ENCODE results near the gene SALL2.
"Not testable (repeated sequence)": the region's sequence is repeated elsewhere in the genome, so short reads cannot be mapped to it uniquely, and the experiment has no call there.

Gene SALL2

GRCh38 chr14:21525962-21526671 lies at the start of gene SALL2:
Gene SALL2, minus strand, starts transcription at chr14:21526346. Its CDS starts 219 bp downstream, at chr14:21526127.
- DNase-seq (ENCODE audit: insufficient read length, low spot score) = no peak
- FAIRE-seq = peak; percentile 77

DNA sequence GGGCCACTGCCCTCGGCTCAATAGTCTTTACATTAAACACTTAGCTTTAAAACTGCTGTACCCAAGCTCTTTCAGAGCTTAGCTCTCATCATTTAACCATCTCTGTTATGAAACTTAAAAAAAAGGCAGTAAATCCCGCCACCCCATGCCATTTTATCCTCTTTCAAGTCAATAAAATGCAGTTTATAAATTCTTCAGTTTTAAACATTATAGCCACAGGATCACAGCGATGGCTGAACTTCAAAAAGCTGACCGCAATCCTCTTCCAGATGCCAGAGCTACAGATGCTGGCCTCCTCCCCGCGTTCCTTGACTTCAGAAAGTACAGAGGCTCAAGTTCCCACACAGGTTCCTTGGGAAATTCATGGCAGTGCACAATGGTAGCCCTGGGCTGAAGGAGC lies 49.5 kb upstream of the SALL2 start:
- FAIRE-seq = no peak
- DNase-seq (ENCODE audit: insufficient read length, low spot score) = no peak

- FAIRE-seq = no peak
- no peak for DNase-seq (ENCODE audit: insufficient read length, low spot score)
Observed at GRCh38 chr14:21572604-21573003, 46.5 kb upstream of the SALL2 start.

DNA sequence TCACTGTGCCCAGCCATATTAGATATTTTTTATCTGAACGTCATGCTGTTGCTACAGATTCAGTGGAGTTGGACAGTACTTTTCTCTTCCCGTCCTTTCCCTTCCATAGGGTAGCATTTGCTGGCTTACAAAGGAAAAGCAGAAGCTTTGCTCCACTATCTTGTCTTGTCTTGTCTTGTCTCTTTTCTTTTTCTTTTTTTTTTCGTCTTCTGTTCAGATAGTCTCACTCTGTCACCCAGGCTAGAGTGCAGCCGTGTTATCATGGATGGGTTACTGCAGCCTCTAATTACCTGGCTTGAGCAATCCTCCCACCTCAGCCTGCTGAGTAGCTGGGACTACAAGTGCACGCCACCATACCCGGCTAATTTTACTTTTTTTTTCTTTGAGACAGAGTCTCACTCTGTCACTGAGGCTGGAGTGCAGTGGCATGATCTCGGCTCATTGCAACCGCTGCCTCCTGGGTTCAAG lies 32.6 kb upstream of the SALL2 start:
- no peak for DNase-seq (ENCODE audit: insufficient read length, low spot score)
- FAIRE-seq = no peak

- DNase-seq (ENCODE audit: insufficient read length, low spot score) (peak; percentile 33), FAIRE-seq (peak; percentile 76)
Observed at GRCh38 chr14:21557084-21557901, 31.1 kb upstream of the SALL2 start.

GRCh38 chr14:21556378-21557083 lies 30.4 kb upstream of the SALL2 start:
- FAIRE-seq (no peak), DNase-seq (ENCODE audit: insufficient read length, low spot score) (no peak)

GRCh38 chr14:21553266-21553665 lies 27.1 kb upstream of the SALL2 start:
- FAIRE-seq (no peak), DNase-seq (ENCODE audit: insufficient read length, low spot score) (no peak)

DNA sequence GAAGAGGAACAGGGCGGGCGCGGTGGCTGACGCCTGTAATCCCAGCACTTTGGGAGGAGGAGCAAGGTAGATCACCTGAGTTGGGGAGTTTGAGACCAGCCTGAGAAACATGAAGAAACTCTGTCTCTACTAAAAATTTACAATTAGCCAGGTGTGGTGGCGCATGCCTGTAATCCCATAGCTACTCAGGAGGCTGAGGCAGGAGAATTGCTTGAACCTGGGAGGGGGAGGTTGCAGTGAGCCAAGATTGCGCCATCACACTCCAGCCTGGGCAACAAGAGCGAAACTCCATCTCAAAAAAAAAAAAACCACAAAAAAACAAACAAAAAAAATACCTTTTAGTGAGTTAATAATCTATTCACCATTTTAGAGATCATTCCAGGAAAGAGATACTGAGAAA lies 18.4 kb upstream of the SALL2 start:
- DNase-seq (ENCODE audit: insufficient read length, low spot score); FAIRE-seq: not testable (repeated sequence)

GRCh38 chr14:21543963-21544362 lies 17.8 kb upstream of the SALL2 start:
- no peak for DNase-seq (ENCODE audit: insufficient read length, low spot score)

GRCh38 chr14:21543521-21543960 lies 17.4 kb upstream of the SALL2 start:
- no peak for FAIRE-seq
- DNase-seq (ENCODE audit: insufficient read length, low spot score) = no peak

More at GRCh38 chr14:21543963-21544362, 17.8 kb upstream of the SALL2 start:
- FAIRE-seq = no peak

- FAIRE-seq (no peak), DNase-seq (ENCODE audit: insufficient read length, low spot score) (no peak)
Observed at GRCh38 chr14:21541413-21542074, 15.4 kb upstream of the SALL2 start.

DNA sequence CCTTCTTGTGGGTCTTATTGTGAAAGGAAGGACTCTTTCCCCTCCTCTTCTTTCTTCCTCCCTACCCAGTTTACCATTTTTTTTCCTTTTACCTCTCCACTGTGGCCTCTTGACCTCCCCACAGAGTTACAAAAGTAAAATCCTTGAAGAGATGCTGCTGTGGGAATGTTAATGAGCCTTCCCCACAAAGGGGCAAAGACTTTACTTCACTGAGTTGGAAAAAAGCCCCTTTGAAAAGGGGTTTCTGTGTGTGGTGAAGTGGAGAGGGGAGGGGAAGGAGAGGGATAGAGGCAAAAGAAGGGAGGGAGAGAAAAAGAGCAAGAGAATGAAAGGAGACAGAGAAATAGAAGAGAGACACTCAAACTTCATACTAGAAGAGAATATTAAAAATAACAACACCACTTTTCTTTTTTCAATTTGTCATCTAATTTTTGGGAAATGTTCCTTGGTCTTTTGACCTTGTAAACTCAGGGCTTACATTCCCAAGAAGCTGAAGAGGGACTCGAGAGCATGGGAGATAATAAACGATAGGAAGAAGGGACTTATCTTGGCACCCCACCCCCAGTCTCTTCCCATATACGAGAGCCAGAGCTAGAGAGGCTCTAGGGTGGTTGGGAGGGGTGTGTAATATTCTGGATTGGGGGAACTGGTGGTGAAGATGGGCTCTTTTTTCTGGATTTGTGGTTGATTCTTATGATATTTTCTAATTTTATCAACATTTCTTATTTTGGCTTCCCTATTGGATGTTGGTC lies 13.2 kb upstream of the SALL2 start:
- DNase-seq (ENCODE audit: insufficient read length, low spot score) (no peak), FAIRE-seq (no peak)

DNA sequence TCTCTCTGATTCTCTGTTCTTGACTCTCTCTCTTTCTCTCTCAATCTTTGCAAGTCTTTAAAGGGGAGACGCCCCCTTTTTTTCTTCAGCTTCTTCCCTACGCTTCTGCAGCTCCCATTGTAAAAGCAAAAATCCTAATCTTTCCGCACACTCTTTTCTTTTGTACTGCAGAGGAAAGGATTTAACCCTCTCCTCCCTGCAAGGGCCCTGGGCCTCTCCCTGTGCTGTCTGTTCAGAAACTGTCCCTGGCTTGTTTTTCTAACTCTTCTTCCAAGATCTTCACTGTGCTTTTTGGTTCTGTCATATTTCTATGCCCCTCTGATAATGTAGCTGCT lies 10.9 kb upstream of the SALL2 start:
- no peak for FAIRE-seq
- no peak for DNase-seq (ENCODE audit: insufficient read length, low spot score)

DNA sequence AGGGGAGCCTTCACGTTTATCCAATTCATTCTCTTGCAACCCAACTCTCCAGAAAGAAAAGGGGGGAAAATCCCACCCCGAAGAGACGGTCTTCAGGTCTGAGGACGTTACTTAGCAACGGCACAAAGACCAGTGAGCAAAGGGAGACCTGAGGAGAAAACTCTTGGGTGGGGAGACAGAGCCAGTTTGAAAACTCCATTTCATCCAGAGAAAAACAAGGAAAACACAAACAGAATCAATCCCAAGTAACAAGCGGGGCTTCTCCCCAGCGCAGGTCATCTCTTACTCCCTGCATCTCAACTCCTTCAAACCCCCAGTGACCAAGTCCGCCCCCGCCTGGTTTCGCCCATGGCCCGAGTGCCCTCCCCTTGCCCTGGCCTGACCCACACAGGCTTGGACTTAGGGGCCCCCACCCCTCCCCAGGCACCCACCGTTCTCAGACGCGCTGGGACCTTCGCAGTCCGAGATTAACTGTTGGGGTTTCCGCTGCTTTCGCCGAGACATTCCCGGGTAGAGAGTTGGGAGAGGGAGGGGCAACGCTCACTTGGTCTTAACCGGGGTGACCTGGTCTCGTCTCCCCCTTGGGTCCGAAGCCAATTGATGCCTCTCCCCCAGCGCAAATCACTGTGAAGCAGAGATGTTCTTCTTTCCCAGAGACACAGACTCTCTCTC lies 10.4 kb upstream of the SALL2 start:
- DNase-seq (ENCODE audit: insufficient read length, low spot score) (no peak), FAIRE-seq (no peak)

DNA sequence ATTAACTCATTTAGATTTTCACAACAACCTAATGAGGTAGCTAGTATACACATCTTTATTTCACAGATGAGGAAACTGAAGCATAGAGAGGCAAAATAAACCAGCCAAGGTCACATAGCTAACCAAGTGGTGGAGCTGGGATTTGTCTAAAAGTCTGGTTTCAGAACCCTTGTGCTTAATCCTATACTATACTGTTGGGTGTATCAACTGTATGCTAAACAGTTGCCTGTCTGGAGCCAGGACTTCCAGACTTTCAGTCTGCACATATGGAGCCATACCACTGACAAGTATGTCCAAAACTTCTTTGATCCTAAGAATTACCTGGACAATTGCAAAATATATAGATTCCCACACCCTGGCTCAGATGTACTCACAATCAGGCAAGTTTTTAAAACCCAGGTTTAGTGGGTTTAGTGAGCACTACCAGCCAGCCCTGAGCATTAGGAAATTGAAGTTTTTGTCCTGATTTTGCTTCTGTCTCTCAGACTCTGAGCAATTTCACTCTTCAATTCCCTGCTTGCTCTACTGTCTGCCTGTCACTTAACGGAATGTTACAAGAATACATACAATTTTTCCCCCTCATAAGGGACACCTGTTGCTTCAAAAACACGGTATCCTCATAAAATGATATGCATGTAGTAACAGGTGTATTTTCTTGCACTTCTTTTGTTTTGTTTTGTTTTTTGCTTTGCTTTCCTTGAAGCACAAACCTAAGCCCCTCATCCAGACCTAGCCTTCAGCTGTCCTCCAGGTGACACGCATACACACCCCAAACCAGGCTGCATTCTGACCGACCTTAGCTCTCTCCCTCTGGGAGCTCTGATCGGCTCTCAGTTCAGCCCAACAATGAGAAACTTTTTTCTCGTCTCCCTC lies 9.6 kb upstream of the SALL2 start:
- no peak for FAIRE-seq

DNA sequence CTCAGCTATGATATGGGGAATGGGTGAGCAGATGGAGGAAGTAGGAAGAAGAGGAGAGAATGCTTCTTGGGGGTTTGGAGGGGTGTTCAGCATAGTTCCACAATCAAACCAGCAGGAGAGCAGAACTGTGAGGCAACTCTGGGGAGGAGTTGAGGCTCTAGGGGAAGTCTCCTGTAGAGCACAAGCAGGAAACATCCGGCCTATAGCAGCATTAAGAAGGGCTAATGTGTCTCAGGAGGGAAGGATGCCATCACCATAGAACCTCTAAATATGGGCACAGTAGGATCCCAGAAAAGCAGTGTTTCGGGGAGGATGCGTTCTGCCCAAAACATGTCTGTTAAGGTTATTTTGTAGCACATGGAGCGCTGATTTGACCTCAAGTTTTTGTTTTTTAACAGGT lies 8.4 kb upstream of the SALL2 start:
- DNase-seq (ENCODE audit: insufficient read length, low spot score) (no peak), FAIRE-seq (no peak)

More for the DNA sequence above, 9.6 kb upstream of the SALL2 start:
- no peak for DNase-seq (ENCODE audit: insufficient read length, low spot score)

- FAIRE-seq = no peak
Observed at GRCh38 chr14:21533294-21533693, 7.1 kb upstream of the SALL2 start.

GRCh38 chr14:21529515-21529914 lies 3.4 kb upstream of the SALL2 start:
- FAIRE-seq (no peak), DNase-seq (ENCODE audit: insufficient read length, low spot score) (no peak)

More at GRCh38 chr14:21533294-21533693, 7.1 kb upstream of the SALL2 start:
- DNase-seq (ENCODE audit: insufficient read length, low spot score) = no peak

All from GM19239 (cell line).